MCF 10A (cell line): ENCODE measurements around the gene PARD3B. TPM values are rescaled to one million over a fixed set of nuclear protein-coding genes. Genes with fewer than 3 reads are reported as not detected.
A peak's percentile ranks its signal among the peaks of the same experiment; 100 is the strongest.

Source experiments
- BruUV-seq: library from RNA; stranded (reverse); fragments of 400-500 nt; replicated peaks from 2 replicates; lab custom pipeline; 2021; lab: Mats Ljungman, UMichigan
- CTCF ChIA-PET: fragments of 300-600 bp; sonication (Branson Sonifier 250); formaldehyde crosslinking; extraction: SDS; loops from one replicate; lab custom pipeline; 2021; ENCODE audit warnings: antibody characterized with exemption, inconsistent platforms; lab: Yijun Ruan, JAX
- POLR2A ChIA-PET: fragments of 300-600, 350-650 bp; sonication (Branson Sonifier 250); formaldehyde crosslinking; extraction: SDS; loops from one replicate; lab custom pipeline; 2020; ENCODE audit warnings: antibody characterized with exemption, inconsistent platforms; lab: Yijun Ruan, JAX
- DNase-seq: peaks from one replicate; pipeline ENCODE4 v3.0.0-alpha.2; 2018; ENCODE audit not compliant: unreplicated experiment
- H3K27ac Mint-ChIP-seq: one replicate; pipeline ENCODE4 v1.8.0; 2022; ENCODE audit warnings: mild to moderate bottlenecking, low read depth, mixed read lengths; ENCODE audit not compliant: unreplicated experiment
- H3K27me3 Mint-ChIP-seq: one replicate; pipeline ENCODE4 v1.8.0; 2022; ENCODE audit warnings: mixed read lengths; ENCODE audit not compliant: insufficient read depth, unreplicated experiment
- H3K36me3 Mint-ChIP-seq: one replicate; pipeline ENCODE4 v1.8.0; 2022; ENCODE audit warnings: mild to moderate bottlenecking, moderate library complexity, mixed read lengths; ENCODE audit not compliant: insufficient read depth, unreplicated experiment
- H3K4me1 Mint-ChIP-seq: one replicate; pipeline ENCODE4 v1.8.0; 2022; ENCODE audit warnings: mixed read lengths; ENCODE audit not compliant: insufficient read depth, unreplicated experiment
- H3K4me3 Mint-ChIP-seq: one replicate; pipeline ENCODE4 v1.8.0; 2022; ENCODE audit warnings: mild to moderate bottlenecking, moderate library complexity, mixed read lengths; ENCODE audit not compliant: unreplicated experiment
- H3K9me3 Mint-ChIP-seq: one replicate; pipeline ENCODE4 v1.8.0; 2022; ENCODE audit warnings: mixed read lengths; ENCODE audit not compliant: unreplicated experiment
- intact Hi-C: fragments of 100-400 bp; cut with micrococcal nuclease; formaldehyde crosslinking; loops from 2 replicates; pipeline ENCODE4 v1.14.1; 2022
- total RNA-seq: library from RNA; stranded (reverse); gene quantifications from 2 replicates; pipeline ENCODE4 v1.2.3, GENCODE V29; 2022
- TF ChIP-seq, protein P1 (sequence below): fragments of 200-600 bp; IDR thresholded peaks from one replicate; pipeline ENCODE4 v1.8.0; 2022; ENCODE audit warnings: antibody characterized with exemption, mild to moderate bottlenecking; ENCODE audit not compliant: unreplicated experiment

Gene PARD3B
- total RNA-seq, 1 experiment from 2014 or later, result 11.6 TPM

DNA sequence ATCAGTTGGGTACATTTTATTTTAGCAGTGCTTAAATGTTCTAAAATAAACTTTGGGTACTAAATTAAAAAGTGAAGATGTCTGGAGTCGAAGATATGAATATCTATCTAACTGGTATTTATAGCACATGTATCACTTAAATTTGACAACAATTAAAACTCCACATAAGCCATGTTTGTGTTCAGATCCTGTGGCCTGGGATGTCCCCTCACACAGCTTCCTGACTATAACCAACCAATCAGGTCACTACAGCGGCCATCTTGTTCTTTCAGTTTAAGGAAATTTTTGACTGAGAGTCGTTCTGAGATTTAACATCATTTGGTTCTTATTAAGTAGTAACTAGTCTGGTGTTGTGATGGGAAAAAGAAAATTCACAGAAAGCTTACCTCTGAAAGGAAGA, 966.4 kb downstream of the PARD3B start:
- Mint-ChIP-seq H3K4me1 (no peaks in the 10 kb centered on the region), H3K9me3 (no peaks in the 10 kb centered on the region), H3K36me3 (no peaks in the 10 kb centered on the region), H3K27me3 (no peaks in the 10 kb centered on the region), H3K27ac (no peak overlapping the region), H3K4me3 (no peak overlapping the region)
- TF ChIP-seq, protein P1, sequence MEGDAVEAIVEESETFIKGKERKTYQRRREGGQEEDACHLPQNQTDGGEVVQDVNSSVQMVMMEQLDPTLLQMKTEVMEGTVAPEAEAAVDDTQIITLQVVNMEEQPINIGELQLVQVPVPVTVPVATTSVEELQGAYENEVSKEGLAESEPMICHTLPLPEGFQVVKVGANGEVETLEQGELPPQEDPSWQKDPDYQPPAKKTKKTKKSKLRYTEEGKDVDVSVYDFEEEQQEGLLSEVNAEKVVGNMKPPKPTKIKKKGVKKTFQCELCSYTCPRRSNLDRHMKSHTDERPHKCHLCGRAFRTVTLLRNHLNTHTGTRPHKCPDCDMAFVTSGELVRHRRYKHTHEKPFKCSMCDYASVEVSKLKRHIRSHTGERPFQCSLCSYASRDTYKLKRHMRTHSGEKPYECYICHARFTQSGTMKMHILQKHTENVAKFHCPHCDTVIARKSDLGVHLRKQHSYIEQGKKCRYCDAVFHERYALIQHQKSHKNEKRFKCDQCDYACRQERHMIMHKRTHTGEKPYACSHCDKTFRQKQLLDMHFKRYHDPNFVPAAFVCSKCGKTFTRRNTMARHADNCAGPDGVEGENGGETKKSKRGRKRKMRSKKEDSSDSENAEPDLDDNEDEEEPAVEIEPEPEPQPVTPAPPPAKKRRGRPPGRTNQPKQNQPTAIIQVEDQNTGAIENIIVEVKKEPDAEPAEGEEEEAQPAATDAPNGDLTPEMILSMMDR, result no peak
- CTCF ChIA-PET, result no interaction called here
- POLR2A ChIA-PET, result interaction anchor here (0.6 kb wide), 1 partner anchor 15 kb away, joined by 4 read pairs; no protein-coding TSS in a partner anchor
- no peak for DNase-seq
- intact Hi-C loops, result no loop called here
- BruUV-seq, result no TSS peak

DNA sequence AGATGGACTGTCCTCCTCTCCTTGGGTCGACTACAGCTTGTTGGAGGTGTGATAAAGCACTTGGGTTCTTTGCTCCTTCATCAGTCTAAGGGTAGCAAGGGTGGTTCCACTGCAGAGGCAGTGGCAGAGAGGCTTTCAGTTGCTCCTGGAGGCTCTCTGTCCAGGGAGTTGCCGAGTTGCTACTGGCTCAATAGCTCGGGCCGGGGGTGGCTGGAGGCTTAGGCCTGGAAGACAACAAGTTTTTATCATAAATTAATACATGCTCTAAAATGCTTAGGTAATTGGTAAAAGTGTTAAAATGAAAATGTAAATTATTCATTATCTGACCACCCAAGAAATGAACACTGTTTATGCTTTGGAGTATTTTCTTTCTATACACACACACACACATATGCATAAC, 975.0 kb downstream of the PARD3B start:
- CTCF ChIA-PET, result no interaction called here
- Mint-ChIP-seq H3K4me1 (peaks cover 15% of the 10 kb centered on the region), H3K9me3 (peaks cover 8% of the 10 kb centered on the region), H3K27me3 (no peaks in the 10 kb centered on the region), H3K4me3 (no peak overlapping the region), H3K27ac (no peak overlapping the region), H3K36me3 (no peaks in the 10 kb centered on the region)
- TF ChIP-seq, protein P1, result no peak
- BruUV-seq, result no TSS peak
- intact Hi-C loops, result no loop called here
- POLR2A ChIA-PET, result no interaction called here
- no peak for DNase-seq

DNA sequence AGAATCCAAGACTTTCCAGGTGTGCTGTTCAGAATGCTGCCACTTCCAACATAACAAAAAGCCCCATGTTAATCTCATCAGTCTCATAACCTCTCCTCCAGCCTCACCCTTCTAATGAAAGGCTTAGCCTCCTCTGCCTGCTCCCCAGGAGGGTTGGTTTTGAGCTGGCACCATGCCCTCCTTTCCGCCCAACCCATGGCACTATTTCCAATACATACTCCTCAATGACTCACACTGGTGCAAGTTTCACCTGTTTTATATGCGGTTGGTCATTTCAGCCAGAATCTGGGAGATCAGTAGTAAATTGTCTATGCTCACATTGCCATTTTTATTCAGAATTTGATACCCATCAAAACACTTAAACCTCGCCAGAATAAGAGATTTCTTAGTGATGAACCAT, 979.4 kb downstream of the PARD3B start:
- CTCF ChIA-PET, result interaction anchor here (1.0 to 2.2 kb wide), 2 partner anchors 151 to 653 kb away, joined by 3 to 5 read pairs; no protein-coding TSS in a partner anchor
- intact Hi-C loops, result no loop called here
- POLR2A ChIA-PET, result interaction anchor here (0.5 to 1.0 kb wide), 3 partner anchors 17 to 1048 kb away, joined by 3 to 4 read pairs (median 3); no protein-coding TSS in a partner anchor
- DNase-seq, result peak; percentile 83
- Mint-ChIP-seq H3K27ac (no peak overlapping the region), H3K27me3 (no peaks in the 10 kb centered on the region), H3K9me3 (no peaks in the 10 kb centered on the region), H3K36me3 (no peaks in the 10 kb centered on the region), H3K4me3 (no peak overlapping the region), H3K4me1 (peaks cover 10% of the 10 kb centered on the region)
- TF ChIP-seq, protein P1, result no peak
- BruUV-seq, result no TSS peak

DNA sequence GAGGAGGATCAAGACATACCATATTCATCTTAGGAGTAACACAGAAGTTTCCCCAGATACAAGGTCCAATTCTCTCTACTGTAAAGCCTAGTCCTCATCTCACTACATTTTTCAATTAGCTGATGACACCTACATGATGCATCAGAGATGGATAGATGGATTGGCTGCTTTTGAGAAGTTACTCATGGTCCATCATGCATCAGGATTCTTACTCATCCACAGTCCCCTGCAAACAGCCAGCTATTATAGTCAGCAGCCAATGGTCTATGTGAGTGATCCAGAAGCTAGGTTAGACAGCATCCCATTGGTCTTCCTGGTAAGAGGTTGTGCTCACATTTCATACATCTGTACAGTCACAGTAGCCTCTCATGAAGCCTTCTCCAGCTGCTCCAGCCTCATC, 982.5 kb downstream of the PARD3B start:
- H3K4me1 Mint-ChIP-seq, result peaks cover 10% of the 10 kb centered on the region

More for the DNA sequence above, 982.5 kb downstream of the PARD3B start:
- BruUV-seq, result no TSS peak
- TF ChIP-seq, protein P1, result no peak
- peak; percentile 14 for DNase-seq
- Mint-ChIP-seq H3K27ac (no peak overlapping the region), H3K4me3 (no peak overlapping the region), H3K9me3 (no peaks in the 10 kb centered on the region), H3K36me3 (no peaks in the 10 kb centered on the region), H3K27me3 (no peaks in the 10 kb centered on the region)
- POLR2A ChIA-PET, result no interaction called here
- intact Hi-C loops, result no loop called here
- CTCF ChIA-PET, result no interaction called here
